Activated CD4-positive, alpha-beta T cell treated with anti-CD3 and anti-CD28 coated beads, Interleukin-2, amount 10 ng/mL, durations not matched to agents 24 days and 14 days (primary cell): Measurements from ENCODE around the gene PPP1R9B. TPM values are rescaled to one million over a fixed set of nuclear protein-coding genes. Genes with fewer than 3 reads are reported as not detected.

Source experiments
- total RNA-seq: library from RNA; stranded (reverse); gene quantifications from 2 replicates; pipeline ENCODE4 v1.2.3, GENCODE V29; 2022

The PPP1R9B gene
- total RNA-seq, 1 donor from 2014 or later: 91.3 TPM

Other genes with a start within 250 kb of the PPP1R9B start
- 0.21 TPM in 1 of 2 replicates, not detected in the other for gene DLX4, start 181.5 kb downstream of the PPP1R9B start, total RNA-seq
- 0.12 TPM in 1 of 2 replicates, not detected in the other for gene DLX3, start 155.5 kb downstream of the PPP1R9B start, total RNA-seq
- gene ITGA3, start 94.6 kb downstream of the PPP1R9B start, total RNA-seq: 14.5 and 15.0 TPM in 2 replicates
- gene PDK2, start 55.3 kb downstream of the PPP1R9B start, total RNA-seq: 10.9 and 11.8 TPM in 2 replicates
- gene SAMD14, start 20.5 kb downstream of the PPP1R9B start, total RNA-seq: 1.0 and 1.2 TPM in 2 replicates
- gene SGCA, start 15.3 kb upstream of the PPP1R9B start, total RNA-seq: 0.30 TPM in 1 of 2 replicates, not detected in the other
- gene COL1A1, start 51.0 kb upstream of the PPP1R9B start, total RNA-seq: 1.6 and 2.0 TPM in 2 replicates
- gene TMEM92, start 123.8 kb upstream of the PPP1R9B start, total RNA-seq: 0.44 and 0.47 TPM in 2 replicates
- gene XYLT2, start 195.4 kb upstream of the PPP1R9B start, total RNA-seq: 65.3 and 66.5 TPM in 2 replicates
- 80.5 and 83.3 TPM in 2 replicates for gene MRPL27, start 222.5 kb upstream of the PPP1R9B start, total RNA-seq
- 30.7 and 35.4 TPM in 2 replicates for gene EME1, start 222.6 kb upstream of the PPP1R9B start, total RNA-seq
- gene LRRC59, start 246.8 kb upstream of the PPP1R9B start, total RNA-seq: 113 and 117 TPM in 2 replicates